Trophoblast cell (in vitro differentiated cells and primary cell): ENCODE measurements around the gene MED13L.

Experiments used
- DNase-seq, 2 donors: peaks; one replicate each; pipeline ENCODE4 v3.0.0-alpha.2; 2016
- H2AFZ ChIP-seq: 2 replicates; pipeline ENCODE4 v1.6.1; 2013; ENCODE audit warnings: low read length, moderate library complexity, mild to moderate bottlenecking; ENCODE audit not compliant: insufficient read depth, poor library complexity
- H2AK5ac ChIP-seq: 2 replicates; pipeline ENCODE4 v1.6.1; 2013; ENCODE audit warnings: mild to moderate bottlenecking, low read length
- H2BK120ac ChIP-seq: 2 replicates; pipeline ENCODE4 v1.6.1; 2013; ENCODE audit warnings: low read length, mild to moderate bottlenecking, moderate library complexity; ENCODE audit not compliant: insufficient read depth, poor library complexity
- H2BK12ac ChIP-seq: 2 replicates; pipeline ENCODE4 v1.6.1; 2013; ENCODE audit warnings: mild to moderate bottlenecking, low read length, moderate library complexity
- H2BK5ac ChIP-seq: 2 replicates; pipeline ENCODE4 v1.6.1; 2013; ENCODE audit warnings: low read length, low read depth, moderate library complexity, mild to moderate bottlenecking; ENCODE audit not compliant: poor library complexity
- H3K14ac ChIP-seq: 2 replicates; pipeline ENCODE4 v1.6.1; 2013; ENCODE audit warnings: mild to moderate bottlenecking, low read length
- H3K18ac ChIP-seq: 2 replicates; pipeline ENCODE4 v1.6.1; 2013; ENCODE audit warnings: mild to moderate bottlenecking, low read length
- H3K23ac ChIP-seq: 2 replicates; pipeline ENCODE4 v1.6.1; 2013; ENCODE audit warnings: low read length
- H3K27ac ChIP-seq: 2 replicates; pipeline ENCODE4 v1.5.1; 2013; ENCODE audit warnings: low read depth, mild to moderate bottlenecking, inconsistent platforms, low read length, moderate library complexity
- H3K27me3 ChIP-seq: 2 replicates; pipeline ENCODE4 v1.6.1; 2013; ENCODE audit warnings: inconsistent platforms, mild to moderate bottlenecking, low read length, moderate library complexity; ENCODE audit not compliant: insufficient read depth
- H3K36me3 ChIP-seq, 2 experiments: 1 replicate in 1 of 2; 2 replicates in 1 of 2; pipeline ENCODE4 v1.6.1; 2013; ENCODE audit warnings: low read length in 2 of 2, mild to moderate bottlenecking in 2 of 2, moderate library complexity in 1 of 2; ENCODE audit not compliant: insufficient read depth in 2 of 2, control insufficient read depth in 1 of 2
- H3K4ac ChIP-seq: 2 replicates; pipeline ENCODE4 v1.6.1; 2013; ENCODE audit warnings: low read depth, mild to moderate bottlenecking, low read length, moderate library complexity
- H3K4me1 ChIP-seq, 2 experiments: 1 replicate in 1 of 2; 2 replicates in 1 of 2; pipeline ENCODE4 v1.6.1; 2013; ENCODE audit warnings: low read length in 2 of 2, mild to moderate bottlenecking in 2 of 2, moderate library complexity in 1 of 2; ENCODE audit not compliant: insufficient read depth in 2 of 2, control insufficient read depth in 1 of 2
- H3K4me2 ChIP-seq: 2 replicates; pipeline ENCODE4 v1.6.1; 2013; ENCODE audit warnings: inconsistent platforms, mild to moderate bottlenecking, low read length, moderate library complexity
- H3K4me3 ChIP-seq: 2 replicates; pipeline ENCODE4 v1.5.1; 2013; ENCODE audit warnings: mild to moderate bottlenecking, low read depth, low read length, inconsistent platforms
- H3K79me1 ChIP-seq: one replicate; pipeline ENCODE4 v1.6.1; 2013; ENCODE audit warnings: low read length
- H3K79me2 ChIP-seq: 2 replicates; pipeline ENCODE4 v1.6.1; 2013; ENCODE audit warnings: low read length, mild to moderate bottlenecking; ENCODE audit not compliant: control insufficient read depth, insufficient read depth, poor library complexity
- H3K9ac ChIP-seq: 2 replicates; pipeline ENCODE4 v1.6.1; 2013; ENCODE audit warnings: mild to moderate bottlenecking, low read length
- H3K9me3 ChIP-seq: 2 replicates; pipeline ENCODE4 v1.6.1; 2013; ENCODE audit warnings: low read depth, mild to moderate bottlenecking, control low read depth, inconsistent platforms, low read length; ENCODE audit not compliant: insufficient read depth
- H4K12ac ChIP-seq: 2 replicates; pipeline ENCODE4 v1.6.1; 2013; ENCODE audit warnings: low read depth, mild to moderate bottlenecking, low read length, moderate library complexity
- H4K8ac ChIP-seq: 2 replicates; pipeline ENCODE4 v1.6.1; 2013; ENCODE audit warnings: low read depth, mild to moderate bottlenecking, low read length, moderate library complexity
- H4K91ac ChIP-seq: one replicate; pipeline ENCODE4 v1.6.1; 2013; ENCODE audit warnings: low read depth, mild to moderate bottlenecking, low read length, moderate library complexity
- WGBS: extraction: QIAGEN DNeasy Blood & Tissue Kit; methylation state at CpG from one replicate; pipeline ENCODE4 v1.1.7; 2013; ENCODE audit warnings: missing lambda C conversion rate; ENCODE audit not compliant: insufficient read length, insufficient coverage; ENCODE audit errors: extremely low coverage; 5-methylcytosine and 5-hydroxymethylcytosine counted together

The MED13L gene

DNA sequence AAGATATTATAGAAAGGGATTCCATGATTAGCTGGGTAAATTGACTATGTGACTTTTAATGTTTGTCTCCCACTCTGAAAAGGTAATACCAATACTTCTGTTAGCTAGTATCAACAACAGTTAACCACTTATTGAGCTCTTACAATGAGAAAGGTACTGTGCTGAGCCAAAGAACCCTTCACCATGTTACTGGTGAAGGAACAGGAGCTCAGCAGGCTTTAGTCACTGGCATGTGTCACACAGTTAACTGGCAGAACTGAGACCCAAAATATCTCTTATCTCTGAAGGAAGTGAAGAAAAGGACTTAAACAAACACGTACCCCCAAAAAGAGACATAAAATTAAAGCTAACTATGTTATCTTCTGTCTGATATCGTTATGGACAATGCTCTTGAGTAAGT is 170.6 kb downstream of the MED13L start:
- no peak for DNase-seq
- no peak overlapping the region for H2AFZ ChIP-seq
- H3K23ac ChIP-seq, result no peak overlapping the region
- no peak overlapping the region for H3K4ac ChIP-seq
- H3K9ac ChIP-seq, result no peak overlapping the region
- H2AK5ac ChIP-seq, result no peak overlapping the region
- no peaks in the 10 kb centered on the region for H3K4me1 ChIP-seq
- no peak overlapping the region for H3K14ac ChIP-seq
- no peak overlapping the region for H4K12ac ChIP-seq
- no peak overlapping the region for H3K4me3 ChIP-seq
- no peak overlapping the region for H4K91ac ChIP-seq
- H2BK12ac ChIP-seq, result no peak overlapping the region
- H3K27me3 ChIP-seq, result no peaks in the 10 kb centered on the region
- H2BK5ac ChIP-seq, result no peak overlapping the region
- WGBS, result no CpG with 5 or more reads among the region's 2 CpGs
- no peak overlapping the region for H3K4me2 ChIP-seq
- no peaks in the 10 kb centered on the region for H3K9me3 ChIP-seq
- H3K79me2 ChIP-seq, result no peaks in the 10 kb centered on the region
- no peak overlapping the region for H4K8ac ChIP-seq
- peaks cover 1 to 2% of the 10 kb centered on the region in 2 experiments for H3K36me3 ChIP-seq
- H2BK120ac ChIP-seq, result no peak overlapping the region
- H3K18ac ChIP-seq, result no peak overlapping the region
- no peak overlapping the region for H3K27ac ChIP-seq
- no peaks in the 10 kb centered on the region for H3K79me1 ChIP-seq

DNA sequence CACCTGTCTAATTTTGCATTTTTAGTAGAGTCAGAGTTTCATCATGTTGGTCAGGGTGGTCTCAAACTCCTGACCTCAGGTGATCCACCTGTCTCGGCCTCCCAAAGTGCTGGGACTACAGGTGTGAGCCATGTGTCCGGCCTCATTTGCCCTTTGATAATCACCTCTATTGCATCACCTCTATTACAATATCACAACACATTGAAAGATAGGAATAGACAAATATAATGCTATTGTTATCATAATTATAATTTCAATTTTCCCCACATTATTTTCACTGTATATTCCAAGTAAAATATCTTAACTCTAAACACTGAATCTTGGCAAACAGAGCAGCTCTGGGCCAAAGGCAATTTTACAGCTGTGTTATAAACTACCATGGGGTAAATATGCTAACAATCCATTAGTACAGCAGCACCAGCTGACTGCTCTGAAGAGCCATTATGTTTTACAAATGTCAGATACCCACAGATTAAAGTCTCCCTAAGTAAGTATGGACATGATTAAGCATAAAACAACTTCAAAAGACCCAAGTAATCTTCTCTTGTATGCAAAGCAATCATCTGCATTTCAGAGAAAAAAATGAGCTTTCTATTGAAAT is 173.2 kb downstream of the MED13L start:
- no peak overlapping the region for H3K23ac ChIP-seq
- H3K36me3 ChIP-seq, result peaks cover 1 to 2% of the 10 kb centered on the region in 2 experiments
- WGBS, result no CpG with 5 or more reads among the region's 2 CpGs
- no peak overlapping the region for H2BK12ac ChIP-seq
- H4K12ac ChIP-seq, result no peak overlapping the region
- no peak overlapping the region for H4K91ac ChIP-seq
- H2BK120ac ChIP-seq, result no peak overlapping the region
- H3K27ac ChIP-seq, result no peak overlapping the region
- no peak overlapping the region for H3K9ac ChIP-seq
- no peak for DNase-seq
- H3K4me3 ChIP-seq, result no peak overlapping the region
- no peaks in the 10 kb centered on the region for H3K27me3 ChIP-seq
- no peak overlapping the region for H3K4ac ChIP-seq
- H2AK5ac ChIP-seq, result no peak overlapping the region
- no peaks in the 10 kb centered on the region for H3K4me1 ChIP-seq
- no peak overlapping the region for H4K8ac ChIP-seq
- H3K79me1 ChIP-seq, result no peaks in the 10 kb centered on the region
- H3K79me2 ChIP-seq, result no peaks in the 10 kb centered on the region
- no peaks in the 10 kb centered on the region for H3K9me3 ChIP-seq
- no peak overlapping the region for H2BK5ac ChIP-seq
- H2AFZ ChIP-seq, result no peak overlapping the region
- no peak overlapping the region for H3K18ac ChIP-seq
- no peak overlapping the region for H3K14ac ChIP-seq
- no peak overlapping the region for H3K4me2 ChIP-seq

DNA sequence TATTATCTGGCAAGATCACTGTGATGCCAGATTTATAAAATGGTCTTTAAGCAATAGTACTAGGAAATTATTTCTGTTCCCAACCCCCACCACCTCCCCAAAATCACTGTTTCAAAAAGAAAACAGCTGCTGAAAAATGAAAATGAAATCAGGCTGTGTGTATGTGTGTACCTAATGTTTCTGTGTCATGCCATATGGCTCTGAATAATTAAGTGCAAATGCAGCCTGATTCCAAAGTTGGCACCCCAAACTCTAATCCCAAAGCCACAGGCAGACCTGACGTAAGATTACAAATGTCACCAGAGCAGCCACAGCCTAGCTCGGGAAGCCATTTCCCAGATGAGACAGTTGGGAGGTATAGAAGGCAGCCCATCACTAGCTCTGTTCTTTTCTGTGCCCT is 175.5 kb downstream of the MED13L start:
- H3K79me1 ChIP-seq, result no peaks in the 10 kb centered on the region
- no peak overlapping the region for H2BK120ac ChIP-seq
- H2BK12ac ChIP-seq, result no peak overlapping the region
- no peak overlapping the region for H2AK5ac ChIP-seq
- no peak overlapping the region for H3K4me2 ChIP-seq
- no peak overlapping the region for H3K9ac ChIP-seq
- no peak overlapping the region for H3K18ac ChIP-seq
- H3K27ac ChIP-seq, result no peak overlapping the region
- H3K4me1 ChIP-seq, result no peaks in the 10 kb centered on the region
- DNase-seq, result no peak
- H4K12ac ChIP-seq, result no peak overlapping the region
- H2BK5ac ChIP-seq, result no peak overlapping the region
- no peaks in the 10 kb centered on the region for H3K79me2 ChIP-seq
- no peaks in the 10 kb centered on the region for H3K9me3 ChIP-seq
- no peak overlapping the region for H2AFZ ChIP-seq
- no peak overlapping the region for H4K91ac ChIP-seq
- no peak overlapping the region for H3K4me3 ChIP-seq
- H3K36me3 ChIP-seq, result peaks cover 1 to 2% of the 10 kb centered on the region in 2 experiments
- WGBS, result no CpG with 5 or more reads among the region's 2 CpGs
- no peaks in the 10 kb centered on the region for H3K27me3 ChIP-seq
- no peak overlapping the region for H3K23ac ChIP-seq
- no peak overlapping the region for H3K4ac ChIP-seq
- H4K8ac ChIP-seq, result no peak overlapping the region
- no peak overlapping the region for H3K14ac ChIP-seq

DNA sequence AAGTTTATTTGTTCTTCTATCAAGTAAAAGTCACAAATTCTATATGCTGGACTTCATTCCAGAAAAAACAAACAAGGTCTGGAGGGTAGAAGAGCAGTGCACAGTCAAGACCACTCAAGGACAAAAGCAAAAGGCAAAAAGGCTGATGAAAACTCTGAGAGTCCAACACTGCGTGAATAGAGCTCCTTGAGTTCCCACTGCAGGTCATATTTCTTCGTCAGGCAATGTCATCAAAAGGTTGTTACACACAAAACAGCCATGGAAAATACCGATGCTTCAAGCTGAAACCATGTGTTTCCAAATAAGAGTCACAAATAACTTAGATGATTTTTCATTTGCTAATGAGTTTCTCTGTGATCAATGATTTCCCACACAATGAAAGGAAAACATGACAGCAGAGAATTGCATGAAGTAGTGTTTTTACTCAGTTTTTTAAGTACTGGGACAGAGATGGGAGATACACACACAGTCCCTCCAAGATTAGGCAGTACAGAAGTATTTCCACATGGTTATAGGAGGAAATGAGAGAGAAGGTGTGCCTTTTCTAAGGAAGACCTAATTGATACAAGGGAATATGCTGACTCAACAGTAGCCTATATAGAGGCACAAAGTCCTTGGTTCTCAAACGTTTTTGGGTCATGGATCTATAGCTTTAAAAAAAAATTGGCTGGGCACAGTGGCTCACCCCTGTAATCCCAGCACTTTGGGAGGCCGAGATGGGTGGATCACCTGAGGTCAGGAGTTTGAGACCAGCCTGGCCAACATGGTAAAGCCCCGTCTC is 177.7 kb downstream of the MED13L start:
- Histone ChIP-seq H3K18ac (no peak overlapping the region), H3K9me3 (no peaks in the 10 kb centered on the region), H3K4me1 (no peaks in the 10 kb centered on the region), H3K4me3 (no peak overlapping the region), H2AK5ac (no peak overlapping the region), H2BK120ac (no peak overlapping the region), H3K9ac (no peak overlapping the region), H3K36me3 (no peaks in the 10 kb centered on the region), H4K8ac (no peak overlapping the region), H3K4me2 (no peak overlapping the region), H3K27ac (no peak overlapping the region), H3K23ac (no peak overlapping the region), H3K27me3 (no peaks in the 10 kb centered on the region), H3K79me1 (no peaks in the 10 kb centered on the region), H4K12ac (no peak overlapping the region), H2BK12ac (no peak overlapping the region), H3K14ac (no peak overlapping the region), H4K91ac (no peak overlapping the region), H3K79me2 (no peaks in the 10 kb centered on the region), H2BK5ac (no peak overlapping the region), H2AFZ (no peak overlapping the region), H3K4ac (no peak overlapping the region)
- no CpG with 5 or more reads among the region's 6 CpGs for WGBS
- no peak for DNase-seq
